Raji (cell line): ENCODE results near the gene LCOR.

Experiments used
- POLR2A ChIP-seq: IDR thresholded peaks from 2 replicates; pipeline ENCODE4 v1.6.1; 2011; ENCODE audit warnings: low read depth, low read length, control low read depth; ENCODE audit not compliant: insufficient read depth

Gene LCOR

GRCh38 chr10:96902117-96902516 is 70.0 kb downstream of the LCOR start:
- TF ChIP-seq POLR2A: no peak

- no peak for TF ChIP-seq POLR2A
These were observed 70.7 kb downstream of the LCOR start for GRCh38 chr10:96902731-96903358.

GRCh38 chr10:96904648-96905047 is 72.5 kb downstream of the LCOR start:
- TF ChIP-seq POLR2A: no peak

GRCh38 chr10:96906864-96907263 is 74.8 kb downstream of the LCOR start:
- TF ChIP-seq POLR2A: no peak

- no peak for TF ChIP-seq POLR2A
These were observed 78.6 kb downstream of the LCOR start for GRCh38 chr10:96910488-96911395.

- TF ChIP-seq POLR2A: no peak
These were observed 80.3 kb downstream of the LCOR start for GRCh38 chr10:96912405-96912804.

GRCh38 chr10:96913906-96914305 is 81.8 kb downstream of the LCOR start:
- no peak for TF ChIP-seq POLR2A

- TF ChIP-seq POLR2A: no peak
These were observed 85.5 kb downstream of the LCOR start for GRCh38 chr10:96917628-96918027.

GRCh38 chr10:96918214-96919002 is 86.3 kb downstream of the LCOR start:
- no peak for TF ChIP-seq POLR2A

- no peak for TF ChIP-seq POLR2A
These were observed 87.8 kb downstream of the LCOR start for GRCh38 chr10:96919785-96920430.

GRCh38 chr10:96921655-96922054 is 89.6 kb downstream of the LCOR start:
- TF ChIP-seq POLR2A: no peak

GRCh38 chr10:96922978-96923948 is 91.2 kb downstream of the LCOR start:
- no peak for TF ChIP-seq POLR2A

- TF ChIP-seq POLR2A: no peak
These were observed 92.8 kb downstream of the LCOR start for GRCh38 chr10:96924861-96925260.

- no peak for TF ChIP-seq POLR2A
These were observed 98.4 kb downstream of the LCOR start for GRCh38 chr10:96930469-96930868.

- no peak for TF ChIP-seq POLR2A
These were observed 103.0 kb downstream of the LCOR start for GRCh38 chr10:96935148-96935547.

- no peak for TF ChIP-seq POLR2A
These were observed 103.7 kb downstream of the LCOR start for GRCh38 chr10:96935810-96936209.
